CD14-positive monocyte (primary cell): ENCODE measurements around the gene PPA2. TPM values are rescaled to one million over a fixed set of nuclear protein-coding genes. Genes with fewer than 3 reads are reported as not detected.

ENCODE experiments used
- DNase-seq, 3 donors: peaks; one replicate each; pipeline ENCODE4 v3.0.0-alpha.2; 2011 to 2022
- H2AFZ ChIP-seq: 2 replicates; pipeline ENCODE4 v1.6.0; 2012; ENCODE audit warnings: mild to moderate bottlenecking, low read depth, low read length, inconsistent platforms; ENCODE audit not compliant: insufficient read depth, poor library complexity, severe bottlenecking
- H3K27ac ChIP-seq, 2 donors: 1 replicate in 1 of 2; 2 replicates in 1 of 2; pipeline ENCODE4 v1.5.1; 2012 to 2013; ENCODE audit warnings: low read length in 2 of 2, control low read depth in 1 of 2, inconsistent platforms in 1 of 2, low read depth in 1 of 2, mild to moderate bottlenecking in 1 of 2
- H3K27me3 ChIP-seq, 2 donors: one replicate each; pipeline versions ENCODE4 v1.6.0 to v1.6.1; 2011 to 2013; ENCODE audit warnings: low read length in 2 of 2; ENCODE audit not compliant: control insufficient read depth in 2 of 2, insufficient read depth in 2 of 2
- H3K36me3 ChIP-seq, 2 donors: replicated peaks in 1 of 2; 1 replicate in 1 of 2; 2 replicates in 1 of 2; pipeline versions ENCODE4 v1.5.1 to v1.6.1; 2012 to 2013; ENCODE audit warnings: low read length in 2 of 2, control low read depth in 1 of 2, inconsistent platforms in 1 of 2, mild to moderate bottlenecking in 1 of 2; ENCODE audit not compliant: insufficient read depth in 2 of 2, control insufficient read depth in 1 of 2
- H3K4me1 ChIP-seq, 2 donors: 1 replicate in 1 of 2; 2 replicates in 1 of 2; pipeline versions ENCODE4 v1.5.1 to v1.6.1; 2012 to 2013; ENCODE audit warnings: low read length in 2 of 2, control low read depth in 1 of 2, inconsistent platforms in 1 of 2, mild to moderate bottlenecking in 1 of 2, moderate library complexity in 1 of 2; ENCODE audit not compliant: insufficient read depth in 2 of 2, control insufficient read depth in 1 of 2
- H3K4me2 ChIP-seq: replicated peaks from 2 replicates; pipeline ENCODE3; 2012; ENCODE audit warnings: low read length, moderate library complexity, mild to moderate bottlenecking; ENCODE audit not compliant: poor library complexity, severe bottlenecking; ENCODE audit errors: extremely low read depth
- H3K4me3 ChIP-seq, 3 experiments: fragments of 200-600 bp in 1 of 3; sonication (generic) in 1 of 3; replicated peaks in 1 of 3; 1 replicate in 2 of 3; 2 replicates in 1 of 3; pipeline ENCODE4 v1.5.1; 2011 to 2013; ENCODE audit warnings: low read length in 3 of 3, mild to moderate bottlenecking in 3 of 3, control low read depth in 2 of 3, low read depth in 2 of 3, inconsistent platforms in 1 of 3, moderate library complexity in 1 of 3
- H3K79me2 ChIP-seq: 2 replicates; pipeline ENCODE4 v1.6.0; 2012; ENCODE audit warnings: mild to moderate bottlenecking, control low read depth, inconsistent platforms, low read length, moderate library complexity; ENCODE audit not compliant: insufficient read depth
- H3K9ac ChIP-seq: 2 replicates; pipeline ENCODE4 v1.6.0; 2017; ENCODE audit warnings: low read length, mild to moderate bottlenecking; ENCODE audit not compliant: insufficient read depth, poor library complexity, severe bottlenecking
- H3K9me3 ChIP-seq, 2 donors: replicated peaks in 1 of 2; 1 replicate in 1 of 2; 2 replicates in 1 of 2; pipeline versions ENCODE4 v1.5.1 to v1.6.1; 2012 to 2013; ENCODE audit warnings: low read length in 2 of 2, control low read depth in 1 of 2; ENCODE audit not compliant: control insufficient read depth in 1 of 2, insufficient read depth in 1 of 2
- H4K20me1 ChIP-seq: 2 replicates; pipeline ENCODE4 v1.6.0; 2012; ENCODE audit warnings: mild to moderate bottlenecking, low read length, control low read depth, moderate library complexity; ENCODE audit not compliant: insufficient read depth
- H3K27ac Mint-ChIP-seq, 7 donors: one replicate each; pipeline ENCODE4 v1.8.0; 2020; ENCODE audit warnings: mild to moderate bottlenecking in 7 of 7, mixed read lengths in 7 of 7, moderate library complexity in 6 of 7, inconsistent platforms in 2 of 7
- H3K27me3 Mint-ChIP-seq, 3 donors: one replicate each; pipeline ENCODE4 v1.8.0; 2021 to 2022; ENCODE audit warnings: low read depth in 3 of 3, mild to moderate bottlenecking in 3 of 3, mixed read lengths in 3 of 3, moderate library complexity in 3 of 3, inconsistent platforms in 1 of 3
- H3K36me3 Mint-ChIP-seq, 2 donors: one replicate each; pipeline ENCODE4 v1.8.0; 2020; ENCODE audit warnings: mixed read lengths in 2 of 2, inconsistent platforms in 1 of 2, mild to moderate bottlenecking in 1 of 2
- H3K4me1 Mint-ChIP-seq: one replicate; pipeline ENCODE4 v1.8.0; 2020; ENCODE audit warnings: mild to moderate bottlenecking, mixed read lengths
- H3K4me3 Mint-ChIP-seq, 2 donors: one replicate each; pipeline ENCODE4 v1.8.0; 2020; ENCODE audit warnings: mild to moderate bottlenecking in 2 of 2, mixed read lengths in 2 of 2, moderate library complexity in 1 of 2
- H3K9me3 Mint-ChIP-seq, 7 donors: one replicate each; pipeline ENCODE4 v1.8.0; 2020 to 2022; ENCODE audit warnings: mixed read lengths in 7 of 7, mild to moderate bottlenecking in 6 of 7, moderate library complexity in 6 of 7, inconsistent platforms in 2 of 7
- CTCF ChIP-seq: fragments of 200-600 bp; IDR thresholded peaks from one replicate; pipeline ENCODE4 v1.8.0; 2022; ENCODE audit warnings: antibody characterized with exemption, mild to moderate bottlenecking
- WGBS: methylation state at CpG from one replicate; pipeline ENCODE4 v1.1.5; 2013; ENCODE audit warnings: missing lambda C conversion rate; ENCODE audit not compliant: insufficient coverage; 5-methylcytosine and 5-hydroxymethylcytosine counted together
- intact Hi-C, 2 donors: fragments of 100-400 bp; cut with micrococcal nuclease; formaldehyde crosslinking; loops; one replicate each; pipeline versions ENCODE4 v1.15.0 to v1.15.1; 2023
- polyA plus RNA-seq, 3 donors: library from polyadenylated mRNA; depleted of rRNA in 1 of 3; unstranded in 2 of 3; stranded (reverse) in 1 of 3; fragments of 300-500 nt in 2 of 3; fragments of >200 nt in 1 of 3; fragmentation: Illumina TruSeq in 2 of 3; gene quantifications; 1 replicate in 2 of 3; 2 replicates in 1 of 3; pipeline ENCODE4 v1.2.3, GENCODE V29; 2012 to 2021

PPA2 gene
- polyA plus RNA-seq, 3 donors = 24.8 to 128 (median 110) TPM

GRCh38 chr4:105434940-105435339, 38.9 kb downstream of the PPA2 start:
- Histone ChIP-seq H3K9ac (no peak overlapping the region), H3K4me2 (no peak overlapping the region), H3K27me3 (no peaks in the 10 kb centered on the region), H2AFZ (no peak overlapping the region), H3K79me2 (no peaks in the 10 kb centered on the region), H3K9me3 (peaks cover 0 to 13% of the 10 kb centered on the region in 2 donors), H3K4me1 (no peaks in the 10 kb centered on the region), H3K4me3 (no peak overlapping the region), H3K36me3 (peaks cover 50 to 89% of the 10 kb centered on the region in 2 donors), H4K20me1 (no peaks in the 10 kb centered on the region), H3K27ac (no peak overlapping the region)
- WGBS = 100% methylated on average over 2 of the region's 3 CpGs
- no peak for TF ChIP-seq CTCF
- Mint-ChIP-seq H3K9me3 (peaks cover 9 to 14% (median 13%) of the 10 kb centered on the region in 7 donors), H3K27me3 (no peaks in the 10 kb centered on the region), H3K36me3 (peaks cover 67 to 70% of the 10 kb centered on the region in 2 donors), H3K4me3 (no peak overlapping the region), H3K4me1 (no peaks in the 10 kb centered on the region), H3K27ac (no peak overlapping the region)
- intact Hi-C loops = no loop called here
- DNase-seq = no peak

GRCh38 chr4:105433421-105433820, 40.4 kb downstream of the PPA2 start:
- Mint-ChIP-seq H3K4me3 (no peak overlapping the region), H3K36me3 (peaks cover 70 to 71% of the 10 kb centered on the region in 2 donors), H3K9me3 (peaks cover 10 to 14% (median 13%) of the 10 kb centered on the region in 7 donors), H3K27ac (no peak overlapping the region), H3K4me1 (no peaks in the 10 kb centered on the region), H3K27me3 (no peaks in the 10 kb centered on the region)
- no peak overlapping the region for H3K9ac ChIP-seq
- no peak overlapping the region for H3K4me3 ChIP-seq
- intact Hi-C loops = no loop called here
- H3K4me1 ChIP-seq = no peaks in the 10 kb centered on the region
- 100% methylated on average over 1 of the region's 3 CpGs for WGBS
- no peak for DNase-seq
- no peak overlapping the region for H2AFZ ChIP-seq
- H3K9me3 ChIP-seq = peaks cover 0 to 13% of the 10 kb centered on the region in 2 donors
- TF ChIP-seq CTCF = no peak
- peaks cover 56 to 98% of the 10 kb centered on the region in 2 donors for H3K36me3 ChIP-seq
- H3K27me3 ChIP-seq = no peaks in the 10 kb centered on the region
- H4K20me1 ChIP-seq = no peaks in the 10 kb centered on the region
- H3K79me2 ChIP-seq = no peaks in the 10 kb centered on the region
- H3K27ac ChIP-seq = no peak overlapping the region
- H3K4me2 ChIP-seq = no peak overlapping the region
